Measurements from ENCODE around the gene CADPS. TPM values are rescaled to one million over a fixed set of nuclear protein-coding genes. Genes with fewer than 3 reads are reported as not detected.

The CADPS gene
- polyA plus RNA-seq (2011; rRNA removed) (not detected in 2 replicates), polyA plus RNA-seq (2017; fragmentation: RNase III; extraction: RNeasy Plus Mini Kit Qiagen cat#74134 plus additional on column Dnase treatment) (not detected in 3 replicates), polyA minus RNA-seq (2011; rRNA and poly(A)+ RNA removed) (not detected in 2 replicates)
- polyA plus RNA-seq (2012; cell fraction: cytosol; rRNA removed) = not detected in 2 replicates
- polyA plus RNA-seq (2012; cell fraction: nucleus; rRNA removed) = not detected in 2 replicates

DNA sequence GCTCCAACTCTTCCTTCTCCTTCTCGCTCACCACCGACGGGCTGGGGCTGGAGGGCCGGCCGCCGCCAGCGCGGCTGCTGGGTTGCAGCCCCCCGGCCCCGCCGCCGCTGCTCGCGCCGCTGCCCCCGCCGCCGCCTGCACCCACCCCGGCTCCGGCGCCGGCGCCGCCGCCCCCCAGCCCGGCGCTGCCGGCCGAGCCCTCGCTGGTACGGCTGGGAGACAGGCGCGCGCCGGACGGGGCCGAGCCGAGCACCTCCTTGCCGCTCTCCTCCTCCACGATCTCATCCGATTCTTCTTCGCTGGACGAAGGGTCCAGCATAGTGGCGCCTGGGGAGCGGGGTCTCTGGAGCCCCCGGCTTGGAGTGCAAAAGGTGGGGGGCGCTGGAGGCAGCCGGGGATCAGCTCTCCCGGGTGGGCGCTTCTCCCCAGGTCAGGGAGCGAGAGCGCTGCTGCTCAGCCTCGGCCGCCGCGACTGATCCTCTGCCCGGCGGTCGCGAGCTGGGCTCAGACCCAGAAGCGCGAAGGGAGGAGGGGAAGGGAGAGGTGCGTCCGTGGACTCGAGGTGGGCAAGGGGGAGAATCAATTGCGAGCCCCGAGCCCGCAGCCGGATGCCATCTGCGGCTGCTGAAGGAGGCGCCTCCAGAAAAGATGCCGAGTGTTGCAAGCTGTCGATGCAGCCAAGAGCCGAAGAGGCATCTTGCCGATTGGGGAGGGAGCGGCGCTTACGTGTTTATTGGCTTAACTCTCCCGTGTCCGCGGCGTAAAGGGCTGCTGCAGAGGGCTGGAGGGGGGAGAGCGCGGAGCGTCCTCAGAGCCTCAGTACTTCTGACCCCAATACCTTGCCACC lies at the start of gene CADPS:
Gene CADPS (minus strand): TSS at position 706 of the 847 bp plus-strand sequence. CDS start 387 bp downstream, at position 319.
- no peak; a peak in 1 of 6 replicates for ATAC-seq
- ChIA-PET CTCF (interaction anchor here (1.3 kb wide), 1 partner anchor 19 kb away, joined by 3 read pairs; no protein-coding TSS in a partner anchor), POLR2A (no interaction called here)
- Histone ChIP-seq H3K9me3 (no peaks in the 10 kb centered on the region), H3K27ac (peak within 1 kb of the TSS in 1 of 2 experiments; percentile 67; a peak in 3 of 6 replicates), H3K4me3 (peak within 1 kb of the TSS; percentile 48), H3K4me1 (no peaks in the 10 kb centered on the region), H3K4me2 (peak within 1 kb of the TSS; percentile 85)
- no peak for FAIRE-seq
- 49% methylated on average over 16 of the region's 85 CpGs for WGBS (ENCODE audit: missing lambda C conversion rate)
- TF ChIP-seq CEBPB (IDR thresholded peaks at IDR 0.05) (no peak), RNF2 (IDR thresholded peaks at IDR 0.05; ENCODE audit: borderline replicate concordance, low read depth) (no peak), JUNB (IDR thresholded peaks at IDR 0.05) (no peak), ZC3H11A (IDR thresholded peaks at IDR 0.05) (no peak), ESRRA (IDR thresholded peaks at IDR 0.05; ENCODE audit: borderline replicate concordance, low read length) (no peak), EHF (CRISPR knock-in tag; IDR thresholded peaks at IDR 0.05) (no peak), NPAS2 (CRISPR knock-in tag; IDR thresholded peaks at IDR 0.05; ENCODE audit: borderline replicate concordance) (no peak), BHLHE40 (IDR thresholded peaks at IDR 0.05; ENCODE audit: low read depth, low read length) (no peak), CHD4 (IDR thresholded peaks at IDR 0.05; ENCODE audit: borderline replicate concordance) (no peak), TP53 (CRISPR knock-in tag; IDR thresholded peaks at IDR 0.05) (no peak), RFX5 (IDR thresholded peaks at IDR 0.05) (no peak), KDM5A (IDR thresholded peaks at IDR 0.05) (no peak), KDM1A (IDR thresholded peaks at IDR 0.05; ENCODE audit: low read depth) (no peak)
- TF ChIP-seq, protein P1, sequence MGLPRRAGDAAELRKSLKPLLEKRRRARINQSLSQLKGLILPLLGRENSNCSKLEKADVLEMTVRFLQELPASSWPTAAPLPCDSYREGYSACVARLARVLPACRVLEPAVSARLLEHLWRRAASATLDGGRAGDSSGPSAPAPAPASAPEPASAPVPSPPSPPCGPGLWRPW (IDR thresholded peaks at IDR 0.05) = no peak
- DNase-seq (ENCODE audit: low read depth in 1 of 2, low spot score in 1 of 2) = no peak

DNA sequence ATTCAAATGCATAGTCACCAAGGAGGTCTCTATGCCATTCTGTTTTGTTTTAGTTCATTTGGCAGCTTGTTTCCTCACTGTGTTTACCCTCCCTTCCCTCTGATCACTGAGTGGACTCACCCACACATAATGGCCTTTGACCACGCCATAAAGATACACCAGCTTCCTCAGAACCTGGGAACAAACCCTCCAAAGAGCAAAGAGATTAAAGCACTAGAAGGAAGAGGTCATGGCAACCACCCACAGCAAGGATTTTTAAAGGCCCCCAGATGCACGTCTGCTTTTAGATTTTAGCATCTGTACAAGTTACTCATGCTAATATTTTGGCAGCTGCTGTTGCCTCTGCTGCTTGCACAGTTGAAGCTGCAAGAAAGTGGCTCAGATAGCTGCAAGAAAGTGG lies 47.9 kb upstream of the CADPS start:
- WGBS (ENCODE audit: missing lambda C conversion rate) = 0% methylated on average over 2 of the region's 2 CpGs
- FAIRE-seq (no peak), ATAC-seq (no peak), DNase-seq (ENCODE audit: low read depth in 1 of 2, low spot score in 1 of 2) (no peak)
- no peaks in the 10 kb centered on the region for H3K4me1 ChIP-seq
- ChIA-PET CTCF (no interaction called here), POLR2A (no interaction called here)
- H3K4me2 ChIP-seq = no peak overlapping the region
- no peak overlapping the region for H3K4me3 ChIP-seq
- no peak overlapping the region for H3K27ac ChIP-seq
- TF ChIP-seq CBX2 (IDR thresholded peaks at IDR 0.05; ENCODE audit: borderline replicate concordance, low read depth) (no peak), MAFK (IDR thresholded peaks at IDR 0.05; ENCODE audit: partially characterized antibody) (no peak), RFX5 (IDR thresholded peaks at IDR 0.05) (no peak), HOXB13 (CRISPR knock-in tag; IDR thresholded peaks at IDR 0.05; ENCODE audit: low read depth) (no peak), ZSCAN20 (CRISPR knock-in tag; IDR thresholded peaks at IDR 0.05) (no peak), ZC3H11A (IDR thresholded peaks at IDR 0.05) (no peak)
- H3K9me3 ChIP-seq = no peaks in the 10 kb centered on the region

DNA sequence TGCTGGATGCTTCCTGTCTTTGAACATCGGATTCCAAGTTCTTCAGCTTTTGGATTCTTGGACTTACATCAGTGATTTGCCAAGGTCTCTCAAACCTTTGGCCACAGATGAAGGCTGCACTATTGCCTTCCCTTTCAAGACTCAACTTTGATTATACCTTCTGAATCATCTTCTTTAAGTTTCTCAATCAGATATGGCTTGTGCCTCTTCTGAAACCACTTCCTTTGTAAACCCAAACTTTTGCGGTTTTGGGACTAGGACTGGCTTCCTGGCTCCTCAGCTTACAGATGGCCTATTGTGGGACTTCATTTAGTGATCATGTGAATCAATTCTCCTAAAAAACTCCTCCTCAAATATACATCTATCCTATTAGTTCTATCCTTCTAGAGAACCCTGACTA lies 47.1 kb upstream of the CADPS start:
- no peak for TF ChIP-seq JUN (IDR thresholded peaks at IDR 0.05)
- no peak for TF ChIP-seq HEYL (CRISPR knock-in tag; IDR thresholded peaks at IDR 0.05)
- no peak for TF ChIP-seq HDAC2 (IDR thresholded peaks at IDR 0.05)
- no peak for TF ChIP-seq HOXB5 (CRISPR knock-in tag; IDR thresholded peaks at IDR 0.05)
- TF ChIP-seq, protein P2, sequence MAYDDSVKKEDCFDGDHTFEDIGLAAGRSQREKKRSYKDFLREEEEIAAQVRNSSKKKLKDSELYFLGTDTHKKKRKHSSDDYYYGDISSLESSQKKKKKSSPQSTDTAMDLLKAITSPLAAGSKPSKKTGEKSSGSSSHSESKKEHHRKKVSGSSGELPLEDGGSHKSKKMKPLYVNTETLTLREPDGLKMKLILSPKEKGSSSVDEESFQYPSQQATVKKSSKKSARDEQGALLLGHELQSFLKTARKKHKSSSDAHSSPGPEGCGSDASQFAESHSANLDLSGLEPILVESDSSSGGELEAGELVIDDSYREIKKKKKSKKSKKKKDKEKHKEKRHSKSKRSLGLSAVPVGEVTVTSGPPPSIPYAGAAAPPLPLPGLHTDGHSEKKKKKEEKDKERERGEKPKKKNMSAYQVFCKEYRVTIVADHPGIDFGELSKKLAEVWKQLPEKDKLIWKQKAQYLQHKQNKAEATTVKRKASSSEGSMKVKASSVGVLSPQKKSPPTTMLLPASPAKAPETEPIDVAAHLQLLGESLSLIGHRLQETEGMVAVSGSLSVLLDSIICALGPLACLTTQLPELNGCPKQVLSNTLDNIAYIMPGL (CRISPR knock-in tag; IDR thresholded peaks at IDR 0.05; ENCODE audit: borderline replicate concordance) = no peak
- no peak for TF ChIP-seq ZC3H11A (IDR thresholded peaks at IDR 0.05)
- WGBS (ENCODE audit: missing lambda C conversion rate) = 3% methylated on average over 2 of the region's 2 CpGs
- no peaks in the 10 kb centered on the region for H3K9me3 ChIP-seq
- H3K4me2 ChIP-seq = no peak overlapping the region
- FAIRE-seq (no peak), ATAC-seq (no peak), DNase-seq (ENCODE audit: low read depth in 1 of 2, low spot score in 1 of 2) (no peak)
- H3K4me1 ChIP-seq = no peaks in the 10 kb centered on the region
- ChIA-PET POLR2A (no interaction called here), CTCF (no interaction called here)
- no peak overlapping the region for H3K4me3 ChIP-seq
- H3K27ac ChIP-seq = no peak overlapping the region

All from A549 (cell line).